ENCODE data around the gene KLHL24.

- TF ChIP-seq CTCF (IDR thresholded peaks at IDR 0.05; ENCODE audit: low read depth, low read length) (no peak), EZH2phosphoT487 (IDR thresholded peaks at IDR 0.05; ENCODE audit: low read depth) (no peak)
Observed at GRCh38 chr3:183728204-183728603, 92.8 kb downstream of the KLHL24 start.
